ENCODE data around the gene ITPK1. TPM values are rescaled to one million over a fixed set of nuclear protein-coding genes. Genes with fewer than 3 reads are reported as not detected.

ITPK1 gene
- total RNA-seq, 1 experiment from 2014 or later: 88.6 TPM

- Histone ChIP-seq H3K36me3 (ENCODE audit: low read depth) (no peaks in the 10 kb centered on the region), H3K9me3 (ENCODE audit: insufficient read depth, low read depth) (no peaks in the 10 kb centered on the region), H4K20me1 (ENCODE audit: insufficient read depth) (no peaks in the 10 kb centered on the region), H3K9me2 (ENCODE audit: insufficient read depth) (no peaks in the 10 kb centered on the region), H2AFZ (no peak overlapping the region), H3K79me2 (ENCODE audit: low read depth) (peaks cover 7% of the 10 kb centered on the region; the same call in 1 of the 2 replicates), H3F3A (ENCODE audit: insufficient read depth, low read depth) (no peaks in the 10 kb centered on the region; the same call in 1 of the 2 replicates), H3K4me3 (no peak overlapping the region), H3K27me3 (ENCODE audit: insufficient read depth, low read depth) (no peaks in the 10 kb centered on the region), H3K4me1 (replicated peaks; ENCODE audit: insufficient read depth) (peaks cover 6% of the 10 kb centered on the region; the same call in 1 of the 2 replicates), H3K4me2 (no peak overlapping the region), H3K27ac (no peak overlapping the region)
- intact Hi-C loops (cut with micrococcal nuclease; ENCODE audit: unreplicated experiment): no loop called here
- no TSS peak for BruUV-seq (replicated peaks)
- no peak for DNase-seq
- CTCF ChIA-PET: no interaction called here
- TF ChIP-seq EZH2 (IDR thresholded peaks at IDR 0.05; ENCODE audit: low read depth) (no peak), CTCF (conservative IDR thresholded peaks at IDR 0.05) (no peak)
- POLR2A ChIA-PET (ENCODE audit: unreplicated experiment): no interaction called here
Measured at GRCh38 chr14:93017898-93018297, 97.8 kb downstream of the ITPK1 start.

GRCh38 chr14:93017301-93017797 is 98.4 kb downstream of the ITPK1 start:
- CTCF ChIA-PET: no interaction called here
- H3K36me3 ChIP-seq (ENCODE audit: low read depth): no peaks in the 10 kb centered on the region

GRCh38 chr14:93016275-93016845 is 99.4 kb downstream of the ITPK1 start:
- no peak overlapping the region for H3K4me3 ChIP-seq
- ChIA-PET POLR2A (ENCODE audit: unreplicated experiment) (no interaction called here), CTCF (no interaction called here)
- no TSS peak for BruUV-seq (replicated peaks)
- H3K27ac ChIP-seq: no peak overlapping the region
- H2AFZ ChIP-seq: no peak overlapping the region
- no peak overlapping the region for H3K4me2 ChIP-seq
- H3K36me3 ChIP-seq (ENCODE audit: low read depth): no peaks in the 10 kb centered on the region
- H3K9me2 ChIP-seq (ENCODE audit: insufficient read depth): no peaks in the 10 kb centered on the region
- no peaks in the 10 kb centered on the region for H3K9me3 ChIP-seq (ENCODE audit: insufficient read depth, low read depth)
- no peak for DNase-seq
- intact Hi-C loops (cut with micrococcal nuclease; ENCODE audit: unreplicated experiment): no loop called here
- H3K27me3 ChIP-seq (ENCODE audit: insufficient read depth, low read depth): no peaks in the 10 kb centered on the region
- 0 out of 2 replicates have a peak, but pooled peaks cover 7% of the 10 kb centered on the region for H3K79me2 ChIP-seq (ENCODE audit: low read depth)
- no peaks in the 10 kb centered on the region; the same call in 1 of the 2 replicates for H3F3A ChIP-seq (ENCODE audit: insufficient read depth, low read depth)
- H4K20me1 ChIP-seq (ENCODE audit: insufficient read depth): no peaks in the 10 kb centered on the region
- no peaks in the 10 kb centered on the region for H3K4me1 ChIP-seq (replicated peaks; ENCODE audit: insufficient read depth)
- TF ChIP-seq EZH2 (IDR thresholded peaks at IDR 0.05; ENCODE audit: low read depth) (no peak), CTCF (conservative IDR thresholded peaks at IDR 0.05) (no peak)

More at GRCh38 chr14:93017301-93017797, 98.4 kb downstream of the ITPK1 start:
- Histone ChIP-seq H3F3A (ENCODE audit: insufficient read depth, low read depth) (no peaks in the 10 kb centered on the region; the same call in 1 of the 2 replicates), H3K4me3 (no peak overlapping the region), H3K79me2 (ENCODE audit: low read depth) (peaks cover 7% of the 10 kb centered on the region; the same call in 1 of the 2 replicates), H2AFZ (no peak overlapping the region), H3K9me2 (ENCODE audit: insufficient read depth) (no peaks in the 10 kb centered on the region), H3K9me3 (ENCODE audit: insufficient read depth, low read depth) (no peaks in the 10 kb centered on the region), H3K27ac (no peak overlapping the region), H3K4me2 (no peak overlapping the region), H4K20me1 (ENCODE audit: insufficient read depth) (no peaks in the 10 kb centered on the region), H3K27me3 (ENCODE audit: insufficient read depth, low read depth) (no peaks in the 10 kb centered on the region), H3K4me1 (replicated peaks; ENCODE audit: insufficient read depth) (peaks cover 5% of the 10 kb centered on the region; the same call in 1 of the 2 replicates)
- DNase-seq: no peak
- POLR2A ChIA-PET (ENCODE audit: unreplicated experiment): no interaction called here
- BruUV-seq (replicated peaks): no TSS peak
- intact Hi-C loops (cut with micrococcal nuclease; ENCODE audit: unreplicated experiment): no loop called here
- TF ChIP-seq EZH2 (IDR thresholded peaks at IDR 0.05; ENCODE audit: low read depth): no peak
- TF ChIP-seq CTCF (conservative IDR thresholded peaks at IDR 0.05): no peak
